Activated gamma-delta T cell (primary cell): ENCODE data around the gene GARNL3.

Source experiments
- DNase-seq: peaks from one replicate; lab custom pipeline; 2025; lab: John Stamatoyannopoulos, UW
- total RNA-seq, 2 donors: gene quantifications; one replicate each; lab custom pipeline; 2026; lab: John Stamatoyannopoulos, UW

Gene GARNL3
- total RNA-seq: 0.92 to 2.9 reads per million in 2 donors

- DNase-seq: no peak
These were observed at the start of gene GARNL3 for GRCh38 chr9:127264462-127265219. Gene GARNL3, plus strand, starts transcription at chr9:127264774. Its CDS starts 104 bp downstream, at chr9:127264878.

GRCh38 chr9:127215268-127216209, 49.0 kb upstream of the GARNL3 start:
- DNase-seq: no peak

GRCh38 chr9:127216210-127216887, 48.2 kb upstream of the GARNL3 start:
- no peak for DNase-seq

GRCh38 chr9:127216888-127217217, 47.7 kb upstream of the GARNL3 start:
- DNase-seq: no peak

- no peak for DNase-seq
These were observed 45.8 kb upstream of the GARNL3 start for GRCh38 chr9:127218818-127219217.

- no peak for DNase-seq
These were observed 45.1 kb upstream of the GARNL3 start for GRCh38 chr9:127219520-127219919.

- no peak for DNase-seq
These were observed 42.9 kb upstream of the GARNL3 start for GRCh38 chr9:127221695-127222094.

- DNase-seq: no peak
These were observed 42.0 kb upstream of the GARNL3 start for GRCh38 chr9:127222388-127223095.

- DNase-seq: no peak
These were observed 41.3 kb upstream of the GARNL3 start for GRCh38 chr9:127223266-127223665.

GRCh38 chr9:127223810-127224177, 40.8 kb upstream of the GARNL3 start:
- no peak for DNase-seq

- peak; percentile 75 for DNase-seq
These were observed 40.2 kb upstream of the GARNL3 start for GRCh38 chr9:127224178-127224882.

- peak; percentile 84 for DNase-seq
These were observed 39.5 kb upstream of the GARNL3 start for GRCh38 chr9:127224883-127225739.

GRCh38 chr9:127225801-127226625, 38.6 kb upstream of the GARNL3 start:
- no peak for DNase-seq

GRCh38 chr9:127229691-127230417, 34.7 kb upstream of the GARNL3 start:
- no peak for DNase-seq

GRCh38 chr9:127231666-127232065, 32.9 kb upstream of the GARNL3 start:
- no peak for DNase-seq

- DNase-seq: no peak
These were observed 31.6 kb upstream of the GARNL3 start for GRCh38 chr9:127232833-127233549.

GRCh38 chr9:127233550-127233949, 31.0 kb upstream of the GARNL3 start:
- DNase-seq: no peak

- DNase-seq: no peak
These were observed 30.6 kb upstream of the GARNL3 start for GRCh38 chr9:127233989-127234388.
